ENCODE data around the gene ARAP3.

ARAP3 gene

GRCh38 chr5:141686648-141687416 is 4.8 kb upstream of the ARAP3 start:
- Mint-ChIP-seq H3K9me3 (no peaks in the 10 kb centered on the region), H3K27ac (no peak overlapping the region), H3K27me3 (peaks cover under 1% of the 10 kb centered on the region), H3K4me3 (no peak overlapping the region), H3K4me1 (peaks cover 22% of the 10 kb centered on the region), H3K36me3 (no peaks in the 10 kb centered on the region)
- ATAC-seq: no peak

GRCh38 chr5:141685591-141685990 is 3.6 kb upstream of the ARAP3 start:
- ATAC-seq: no peak
- Mint-ChIP-seq H3K27me3 (no peaks in the 10 kb centered on the region), H3K36me3 (no peaks in the 10 kb centered on the region), H3K4me3 (no peak overlapping the region), H3K4me1 (peaks cover 26% of the 10 kb centered on the region), H3K9me3 (no peaks in the 10 kb centered on the region), H3K27ac (no peak overlapping the region)

- Mint-ChIP-seq H3K9me3 (no peaks in the 10 kb centered on the region), H3K27ac (no peak overlapping the region), H3K36me3 (no peaks in the 10 kb centered on the region), H3K4me3 (no peak overlapping the region), H3K4me1 (peaks cover 26% of the 10 kb centered on the region), H3K27me3 (no peaks in the 10 kb centered on the region)
- ATAC-seq: no peak
These were observed 1.6 kb upstream of the ARAP3 start for GRCh38 chr5:141683596-141684141.

- peaks cover 8% of the 10 kb centered on the region for H3K27me3 Mint-ChIP-seq
- H3K4me3 Mint-ChIP-seq: no peak overlapping the region
- H3K27ac Mint-ChIP-seq: no peak overlapping the region
- H3K36me3 Mint-ChIP-seq: no peaks in the 10 kb centered on the region
- peaks cover 26% of the 10 kb centered on the region for H3K4me1 Mint-ChIP-seq
- ATAC-seq: no peak
- no peaks in the 10 kb centered on the region for H3K9me3 Mint-ChIP-seq
These were observed 735 bp downstream of the ARAP3 start for GRCh38 chr5:141681295-141681694.

- no peak for ATAC-seq
- Mint-ChIP-seq H3K27me3 (peaks cover 8% of the 10 kb centered on the region), H3K4me1 (peaks cover 26% of the 10 kb centered on the region), H3K36me3 (no peaks in the 10 kb centered on the region), H3K4me3 (no peak overlapping the region), H3K9me3 (no peaks in the 10 kb centered on the region), H3K27ac (no peak overlapping the region)
These were observed 1.3 kb downstream of the ARAP3 start for GRCh38 chr5:141680751-141681201.

- peaks cover 26% of the 10 kb centered on the region for H3K4me1 Mint-ChIP-seq
- H3K27me3 Mint-ChIP-seq: peaks cover 8% of the 10 kb centered on the region
- H3K9me3 Mint-ChIP-seq: no peaks in the 10 kb centered on the region
- no peak overlapping the region for H3K4me3 Mint-ChIP-seq
- H3K36me3 Mint-ChIP-seq: no peaks in the 10 kb centered on the region
- no peak overlapping the region for H3K27ac Mint-ChIP-seq
- ATAC-seq: no peak
These were observed 1.9 kb downstream of the ARAP3 start for GRCh38 chr5:141680178-141680577.

- H3K36me3 Mint-ChIP-seq: no peaks in the 10 kb centered on the region
- H3K27ac Mint-ChIP-seq: no peak overlapping the region
- no peak for ATAC-seq
- H3K4me1 Mint-ChIP-seq: peaks cover 9% of the 10 kb centered on the region
- H3K9me3 Mint-ChIP-seq: no peaks in the 10 kb centered on the region
- H3K4me3 Mint-ChIP-seq: no peak overlapping the region
- H3K27me3 Mint-ChIP-seq: peaks cover 8% of the 10 kb centered on the region
These were observed 4.6 kb downstream of the ARAP3 start for GRCh38 chr5:141677415-141677814.

GRCh38 chr5:141675672-141676071 is 6.4 kb downstream of the ARAP3 start:
- no peaks in the 10 kb centered on the region for H3K36me3 Mint-ChIP-seq
- no peaks in the 10 kb centered on the region for H3K9me3 Mint-ChIP-seq
- no peaks in the 10 kb centered on the region for H3K4me1 Mint-ChIP-seq
- H3K4me3 Mint-ChIP-seq: no peak overlapping the region
- no peak for ATAC-seq
- H3K27ac Mint-ChIP-seq: no peak overlapping the region
- peaks cover 8% of the 10 kb centered on the region for H3K27me3 Mint-ChIP-seq

- Mint-ChIP-seq H3K27me3 (peaks cover 8% of the 10 kb centered on the region), H3K27ac (no peak overlapping the region), H3K9me3 (no peaks in the 10 kb centered on the region), H3K4me1 (no peaks in the 10 kb centered on the region), H3K36me3 (no peaks in the 10 kb centered on the region), H3K4me3 (no peak overlapping the region)
- no peak for ATAC-seq
These were observed 7.3 kb downstream of the ARAP3 start for GRCh38 chr5:141674747-141675146.

GRCh38 chr5:141672841-141673813 is 8.9 kb downstream of the ARAP3 start:
- ATAC-seq: no peak
- H3K36me3 Mint-ChIP-seq: no peaks in the 10 kb centered on the region
- H3K9me3 Mint-ChIP-seq: no peaks in the 10 kb centered on the region
- no peak overlapping the region for H3K4me3 Mint-ChIP-seq
- H3K4me1 Mint-ChIP-seq: no peaks in the 10 kb centered on the region
- peaks cover 4% of the 10 kb centered on the region for H3K27me3 Mint-ChIP-seq
- no peak overlapping the region for H3K27ac Mint-ChIP-seq

GRCh38 chr5:141672071-141672840 is 9.8 kb downstream of the ARAP3 start:
- Mint-ChIP-seq H3K9me3 (no peaks in the 10 kb centered on the region), H3K4me3 (no peak overlapping the region), H3K27me3 (no peaks in the 10 kb centered on the region), H3K4me1 (no peaks in the 10 kb centered on the region), H3K36me3 (no peaks in the 10 kb centered on the region), H3K27ac (no peak overlapping the region)
- no peak for ATAC-seq

GRCh38 chr5:141669520-141669919 is 12.5 kb downstream of the ARAP3 start:
- H3K27me3 Mint-ChIP-seq: no peaks in the 10 kb centered on the region
- H3K27ac Mint-ChIP-seq: no peak overlapping the region
- no peak overlapping the region for H3K4me3 Mint-ChIP-seq
- H3K36me3 Mint-ChIP-seq: no peaks in the 10 kb centered on the region
- no peaks in the 10 kb centered on the region for H3K9me3 Mint-ChIP-seq
- H3K4me1 Mint-ChIP-seq: peaks cover 7% of the 10 kb centered on the region
- no peak for ATAC-seq

- ATAC-seq: no peak
These were observed 13.3 kb downstream of the ARAP3 start for GRCh38 chr5:141668601-141669265.

More at GRCh38 chr5:141668601-141669265, 13.3 kb downstream of the ARAP3 start:
- Mint-ChIP-seq H3K4me1 (peaks cover 7% of the 10 kb centered on the region), H3K4me3 (no peak overlapping the region), H3K36me3 (no peaks in the 10 kb centered on the region), H3K27me3 (no peaks in the 10 kb centered on the region), H3K9me3 (no peaks in the 10 kb centered on the region), H3K27ac (no peak overlapping the region)
